HEK293T (cell line): ENCODE measurements around the gene MYO1B.

Source experiments
- CTCF ChIA-PET: fragments of 350-600 bp; formaldehyde crosslinking; extraction: SDS; loops from one replicate; lab custom pipeline; 2021; ENCODE audit warnings: antibody characterized with exemption, inconsistent platforms; lab: Yijun Ruan, JAX
- POLR2A ChIA-PET: fragments of 350-600 bp; formaldehyde crosslinking; extraction: SDS; loops from one replicate; lab custom pipeline; 2020; ENCODE audit warnings: antibody characterized with exemption, inconsistent platforms; lab: Yijun Ruan, JAX
- DNase-seq: peaks from one replicate; pipeline ENCODE4 v3.0.0; 2012; ENCODE audit warnings: mixed read lengths; ENCODE audit errors: extremely low spot score
- ARNT ChIP-seq: fragments of 450-650 bp; IDR thresholded peaks from 2 replicates; pipeline ENCODE4 v1.6.1; 2017; ENCODE audit warnings: mild to moderate bottlenecking
- BHLHE40 ChIP-seq: fragments of 450-650 bp; IDR thresholded peaks from 2 replicates; pipeline ENCODE4 v1.6.1; 2016; ENCODE audit warnings: mild to moderate bottlenecking, moderate library complexity, borderline replicate concordance
- CTBP1 ChIP-seq: fragments of 450-650 bp; IDR thresholded peaks from 2 replicates; pipeline ENCODE4 v1.6.1; 2016; ENCODE audit warnings: borderline replicate concordance
- ELF4 ChIP-seq: fragments of 450-650 bp; IDR thresholded peaks from 2 replicates; pipeline ENCODE4 v1.6.1; 2017; ENCODE audit warnings: antibody characterized with exemption
- FOXA1 ChIP-seq: fragments of 450-650 bp; IDR thresholded peaks from 2 replicates; pipeline ENCODE4 v1.6.1; 2016; ENCODE audit warnings: mild to moderate bottlenecking
- FOXK2 ChIP-seq: fragments of 450-650 bp; IDR thresholded peaks from 2 replicates; pipeline ENCODE4 v1.6.1; 2016; ENCODE audit warnings: mild to moderate bottlenecking
- FOXM1 ChIP-seq: fragments of 450-650 bp; IDR thresholded peaks from 2 replicates; pipeline ENCODE4 v1.6.1; 2017; ENCODE audit warnings: mild to moderate bottlenecking, borderline replicate concordance
- HDGF ChIP-seq: fragments of 450-650 bp; IDR thresholded peaks from 2 replicates; pipeline ENCODE4 v1.6.1; 2017; ENCODE audit warnings: antibody characterized with exemption, borderline replicate concordance
- L3MBTL2 ChIP-seq: fragments of 450-650 bp; conservative IDR thresholded peaks from 2 replicates; pipeline ENCODE4 v1.6.1; 2016; ENCODE audit warnings: mild to moderate bottlenecking
- LEF1 ChIP-seq: fragments of 450-650 bp; IDR thresholded peaks from 2 replicates; pipeline ENCODE4 v1.6.1; 2017; ENCODE audit warnings: mild to moderate bottlenecking, borderline replicate concordance
- NFRKB ChIP-seq: fragments of 450-650 bp; IDR thresholded peaks from 2 replicates; pipeline ENCODE4 v1.6.1; 2016; ENCODE audit warnings: mild to moderate bottlenecking, moderate library complexity
- PKNOX1 ChIP-seq: fragments of 450-650 bp; IDR thresholded peaks from 2 replicates; pipeline ENCODE4 v1.6.1; 2016
- SP1 ChIP-seq: fragments of 450-650 bp; IDR thresholded peaks from 2 replicates; pipeline ENCODE4 v1.6.1; 2017
- SUZ12 ChIP-seq: fragments of 450-650 bp; IDR thresholded peaks from 2 replicates; pipeline ENCODE4 v1.6.1; 2016; ENCODE audit warnings: mild to moderate bottlenecking
- TARDBP ChIP-seq: fragments of 450-650 bp; IDR thresholded peaks from 2 replicates; pipeline ENCODE4 v1.6.1; 2016
- ZNF384 ChIP-seq: fragments of 450-650 bp; IDR thresholded peaks from 2 replicates; pipeline ENCODE4 v1.6.1; 2016

Gene MYO1B

GRCh38 chr2:191245046-191245868, at the start of gene MYO1B:
Gene MYO1B (plus strand): TSS chr2:191245404. CDS start chr2:191276896, 31,492 bp downstream.
- ChIA-PET CTCF (no interaction called here), POLR2A (interaction anchor here (0.7 kb wide), 1 partner anchor 13 kb away, joined by 3 read pairs; no protein-coding TSS in a partner anchor)
- DNase-seq, result peak; percentile 76
- no peak for TF ChIP-seq SUZ12
- TF ChIP-seq CTBP1, result no peak
- no peak for TF ChIP-seq ARNT
- no peak for TF ChIP-seq ZNF384
- no peak; the same call in 1 of the 2 replicates for TF ChIP-seq L3MBTL2
- no peak for TF ChIP-seq SP1
- TF ChIP-seq FOXA1, result no peak
- TF ChIP-seq PKNOX1, result no peak
- no peak for TF ChIP-seq BHLHE40
- TF ChIP-seq TARDBP, result no peak
- no peak for TF ChIP-seq NFRKB
- TF ChIP-seq ELF4, result no peak
- TF ChIP-seq HDGF, result no peak
- TF ChIP-seq FOXM1, result no peak
- TF ChIP-seq FOXK2, result no peak
- no peak for TF ChIP-seq LEF1

GRCh38 chr2:191197096-191197495, 48.1 kb upstream of the MYO1B start:
- CTCF ChIA-PET, result no interaction called here
- no peak for DNase-seq
- no peak for TF ChIP-seq CTBP1
- no peak for TF ChIP-seq FOXK2
- TF ChIP-seq LEF1, result no peak
- no peak for TF ChIP-seq TARDBP
- TF ChIP-seq ELF4, result no peak
- TF ChIP-seq FOXA1, result no peak
- TF ChIP-seq ZNF384, result no peak
- TF ChIP-seq PKNOX1, result no peak
- TF ChIP-seq SUZ12, result no peak
- no peak for TF ChIP-seq FOXM1
- no peak for TF ChIP-seq HDGF
- POLR2A ChIA-PET, result no interaction called here

GRCh38 chr2:191198271-191198670, 46.9 kb upstream of the MYO1B start:
- POLR2A ChIA-PET, result no interaction called here
- CTCF ChIA-PET, result interaction anchor here (1.0 kb wide), 1 partner anchor 20 kb away, joined by 4 read pairs; no protein-coding TSS in a partner anchor
- no peak for DNase-seq
- no peak for TF ChIP-seq TARDBP
- TF ChIP-seq ARNT, result no peak
- TF ChIP-seq HDGF, result no peak
- no peak for TF ChIP-seq SP1
- no peak for TF ChIP-seq ELF4
- TF ChIP-seq FOXK2, result no peak
- no peak for TF ChIP-seq PKNOX1
- no peak for TF ChIP-seq ZNF384
- TF ChIP-seq SUZ12, result no peak
- no peak for TF ChIP-seq L3MBTL2
- TF ChIP-seq CTBP1, result no peak
- no peak for TF ChIP-seq LEF1
- no peak for TF ChIP-seq FOXA1
- no peak for TF ChIP-seq FOXM1
- TF ChIP-seq BHLHE40, result no peak
- no peak for TF ChIP-seq NFRKB

GRCh38 chr2:191199929-191200512, 45.2 kb upstream of the MYO1B start:
- POLR2A ChIA-PET, result no interaction called here
- TF ChIP-seq TARDBP, result no peak
- no peak for TF ChIP-seq ELF4
- TF ChIP-seq PKNOX1, result no peak
- no peak for TF ChIP-seq FOXK2
- no peak for TF ChIP-seq HDGF
- no peak for TF ChIP-seq L3MBTL2
- no peak for TF ChIP-seq LEF1
- no peak for TF ChIP-seq ZNF384
- no peak for TF ChIP-seq CTBP1
- TF ChIP-seq NFRKB, result no peak
- no peak for TF ChIP-seq SP1
- no peak for TF ChIP-seq SUZ12
- TF ChIP-seq ARNT, result no peak
- no peak for DNase-seq
- CTCF ChIA-PET, result no interaction called here

- no peak for DNase-seq
- TF ChIP-seq FOXM1 (no peak), FOXK2 (no peak), HDGF (no peak), ZNF384 (no peak), CTBP1 (no peak), SP1 (no peak)
- ChIA-PET CTCF (no interaction called here), POLR2A (no interaction called here)
These were observed 44.3 kb upstream of the MYO1B start for GRCh38 chr2:191200910-191201309.
